Measurements from ENCODE around the gene RNASE7. TPM values are rescaled to one million over a fixed set of nuclear protein-coding genes. Genes with fewer than 3 reads are reported as not detected.

Gene RNASE7
- total RNA-seq, 1 donor from 2014 or later, result not detected

DNA sequence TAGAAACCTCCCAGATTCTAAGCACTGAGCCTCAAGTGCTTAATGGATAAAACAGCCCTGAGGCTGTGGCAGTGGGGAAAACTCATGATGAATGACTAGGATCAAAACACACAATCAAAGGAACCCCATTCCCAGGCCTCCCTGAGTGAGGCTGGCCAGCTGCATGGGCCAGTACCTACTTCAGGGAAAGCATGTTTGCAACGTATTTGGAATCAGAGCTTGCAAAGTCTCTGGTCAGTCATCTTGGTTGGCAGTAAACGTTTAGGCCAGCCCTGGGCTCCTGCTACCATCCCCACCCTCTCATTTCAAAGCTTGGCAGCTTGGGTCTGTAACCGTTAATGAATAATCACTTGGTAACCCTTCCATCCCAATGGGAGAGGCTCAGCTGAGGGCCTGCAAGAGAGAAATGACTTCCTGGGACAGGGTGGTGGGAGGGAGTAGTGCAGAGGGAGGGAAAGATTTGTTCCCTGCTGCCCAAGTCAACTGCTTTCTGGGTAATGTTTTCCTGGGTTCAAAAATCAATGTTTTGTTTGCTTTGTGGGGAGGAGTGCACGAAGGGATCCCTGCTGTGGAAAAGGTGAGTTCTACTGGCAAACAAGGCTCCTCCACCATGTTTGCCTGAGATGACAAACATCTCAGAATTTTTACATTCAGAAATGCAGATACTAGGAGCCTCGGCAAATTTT is 13.4 kb downstream of the RNASE7 start:
- no peak overlapping the region for H3K27ac Mint-ChIP-seq (ENCODE audit: unreplicated experiment)
- no peaks in the 10 kb centered on the region for H3K27me3 Mint-ChIP-seq (ENCODE audit: unreplicated experiment)
- H3K9me3 Mint-ChIP-seq (ENCODE audit: unreplicated experiment), result no peaks in the 10 kb centered on the region
- no peak for DNase-seq
- TF ChIP-seq, protein P1, sequence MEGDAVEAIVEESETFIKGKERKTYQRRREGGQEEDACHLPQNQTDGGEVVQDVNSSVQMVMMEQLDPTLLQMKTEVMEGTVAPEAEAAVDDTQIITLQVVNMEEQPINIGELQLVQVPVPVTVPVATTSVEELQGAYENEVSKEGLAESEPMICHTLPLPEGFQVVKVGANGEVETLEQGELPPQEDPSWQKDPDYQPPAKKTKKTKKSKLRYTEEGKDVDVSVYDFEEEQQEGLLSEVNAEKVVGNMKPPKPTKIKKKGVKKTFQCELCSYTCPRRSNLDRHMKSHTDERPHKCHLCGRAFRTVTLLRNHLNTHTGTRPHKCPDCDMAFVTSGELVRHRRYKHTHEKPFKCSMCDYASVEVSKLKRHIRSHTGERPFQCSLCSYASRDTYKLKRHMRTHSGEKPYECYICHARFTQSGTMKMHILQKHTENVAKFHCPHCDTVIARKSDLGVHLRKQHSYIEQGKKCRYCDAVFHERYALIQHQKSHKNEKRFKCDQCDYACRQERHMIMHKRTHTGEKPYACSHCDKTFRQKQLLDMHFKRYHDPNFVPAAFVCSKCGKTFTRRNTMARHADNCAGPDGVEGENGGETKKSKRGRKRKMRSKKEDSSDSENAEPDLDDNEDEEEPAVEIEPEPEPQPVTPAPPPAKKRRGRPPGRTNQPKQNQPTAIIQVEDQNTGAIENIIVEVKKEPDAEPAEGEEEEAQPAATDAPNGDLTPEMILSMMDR (IDR thresholded peaks at IDR 0.05; ENCODE audit: partially characterized antibody, unreplicated experiment), result no peak
- H3K4me3 Mint-ChIP-seq (ENCODE audit: unreplicated experiment), result no peak overlapping the region
- H3K4me1 Mint-ChIP-seq (ENCODE audit: low read depth, unreplicated experiment), result no peaks in the 10 kb centered on the region
- no peaks in the 10 kb centered on the region for H3K36me3 Mint-ChIP-seq (ENCODE audit: unreplicated experiment)

DNA sequence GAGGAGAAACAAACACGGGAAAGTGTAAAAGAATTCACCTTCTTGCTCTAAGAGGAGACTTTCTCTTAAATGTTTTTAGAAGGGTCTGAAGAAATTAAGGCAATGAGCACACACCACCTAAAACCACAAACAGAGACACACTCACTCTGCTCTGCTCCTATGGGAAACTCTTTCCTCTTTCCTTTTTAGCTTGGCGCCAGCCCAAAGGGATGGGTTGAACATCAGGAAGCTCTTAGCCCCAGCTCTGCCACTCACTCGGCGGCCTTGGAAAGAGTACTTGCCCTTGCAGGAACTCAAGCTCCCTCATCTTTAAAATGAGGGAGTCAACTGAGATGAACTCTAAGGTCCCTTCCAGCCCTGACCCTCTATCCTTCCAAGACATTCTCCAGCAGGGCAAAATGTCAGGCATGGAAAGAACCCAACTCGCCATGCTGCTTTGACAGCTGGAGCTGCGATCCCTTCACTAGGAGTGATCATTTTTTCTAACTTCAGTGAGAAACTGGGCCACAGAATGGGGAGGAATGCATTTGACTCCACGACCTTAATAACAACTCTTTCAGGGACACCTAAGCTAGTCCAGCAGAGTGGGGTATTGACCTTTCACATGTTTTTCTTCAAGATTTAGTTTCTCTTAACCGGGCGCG is 14.5 kb downstream of the RNASE7 start:
- H3K9me3 Mint-ChIP-seq (ENCODE audit: unreplicated experiment), result no peaks in the 10 kb centered on the region
- TF ChIP-seq, protein P1 (IDR thresholded peaks at IDR 0.05; ENCODE audit: partially characterized antibody, unreplicated experiment), result no peak
- H3K4me3 Mint-ChIP-seq (ENCODE audit: unreplicated experiment), result no peak overlapping the region
- DNase-seq, result no peak
- H3K36me3 Mint-ChIP-seq (ENCODE audit: unreplicated experiment), result no peaks in the 10 kb centered on the region
- H3K27me3 Mint-ChIP-seq (ENCODE audit: unreplicated experiment), result no peaks in the 10 kb centered on the region
- no peaks in the 10 kb centered on the region for H3K4me1 Mint-ChIP-seq (ENCODE audit: low read depth, unreplicated experiment)
- H3K27ac Mint-ChIP-seq (ENCODE audit: unreplicated experiment), result no peak overlapping the region

DNA sequence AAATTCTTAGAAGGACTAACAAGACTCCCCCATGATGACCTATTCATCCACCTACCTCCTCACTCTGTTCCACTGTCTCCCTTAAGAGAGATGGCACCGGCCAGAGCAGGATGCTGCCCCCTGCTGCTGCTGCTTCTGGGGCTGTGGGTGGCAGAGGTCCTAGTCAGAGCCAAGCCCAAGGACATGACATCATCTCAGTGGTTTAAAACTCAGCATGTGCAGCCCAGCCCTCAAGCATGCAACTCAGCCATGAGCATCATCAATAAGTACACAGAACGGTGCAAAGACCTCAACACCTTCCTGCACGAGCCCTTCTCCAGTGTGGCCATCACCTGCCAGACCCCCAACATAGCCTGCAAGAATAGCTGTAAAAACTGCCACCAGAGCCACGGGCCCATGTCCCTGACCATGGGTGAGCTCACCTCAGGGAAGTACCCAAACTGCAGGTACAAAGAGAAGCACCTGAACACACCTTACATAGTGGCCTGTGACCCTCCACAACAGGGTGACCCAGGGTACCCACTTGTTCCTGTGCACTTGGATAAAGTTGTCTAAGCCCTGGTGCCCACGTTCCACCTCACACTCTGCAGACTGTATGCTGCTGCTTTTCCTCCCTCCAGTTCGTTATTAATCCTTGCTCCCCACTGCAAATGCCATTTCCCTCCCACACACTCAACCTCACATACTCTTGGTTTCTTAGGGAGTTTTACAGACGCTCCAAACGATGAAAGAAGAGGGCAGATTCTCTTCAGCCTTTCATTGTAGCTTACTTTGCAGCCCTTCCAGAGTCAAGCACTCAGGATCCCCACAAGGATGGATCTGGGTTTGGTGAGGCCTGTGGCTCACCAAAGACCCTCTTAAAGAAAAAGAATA is 15.9 kb downstream of the RNASE7 start, which contains the start of gene RNASE8:
RNASE8 (plus strand) TSS at position 20 of the 873 bp plus-strand sequence; CDS start at position 91, 71 bp downstream.
- H3K27me3 Mint-ChIP-seq (ENCODE audit: unreplicated experiment), result no peaks in the 10 kb centered on the region
- no peaks in the 10 kb centered on the region for H3K4me1 Mint-ChIP-seq (ENCODE audit: low read depth, unreplicated experiment)
- no peaks in the 10 kb centered on the region for H3K36me3 Mint-ChIP-seq (ENCODE audit: unreplicated experiment)
- H3K4me3 Mint-ChIP-seq (ENCODE audit: unreplicated experiment), result no peak within 1 kb of the TSS
- TF ChIP-seq, protein P1 (IDR thresholded peaks at IDR 0.05; ENCODE audit: partially characterized antibody, unreplicated experiment), result no peak
- no peak for DNase-seq
- H3K27ac Mint-ChIP-seq (ENCODE audit: unreplicated experiment), result no peak within 1 kb of the TSS
- no peaks in the 10 kb centered on the region for H3K9me3 Mint-ChIP-seq (ENCODE audit: unreplicated experiment)

DNA sequence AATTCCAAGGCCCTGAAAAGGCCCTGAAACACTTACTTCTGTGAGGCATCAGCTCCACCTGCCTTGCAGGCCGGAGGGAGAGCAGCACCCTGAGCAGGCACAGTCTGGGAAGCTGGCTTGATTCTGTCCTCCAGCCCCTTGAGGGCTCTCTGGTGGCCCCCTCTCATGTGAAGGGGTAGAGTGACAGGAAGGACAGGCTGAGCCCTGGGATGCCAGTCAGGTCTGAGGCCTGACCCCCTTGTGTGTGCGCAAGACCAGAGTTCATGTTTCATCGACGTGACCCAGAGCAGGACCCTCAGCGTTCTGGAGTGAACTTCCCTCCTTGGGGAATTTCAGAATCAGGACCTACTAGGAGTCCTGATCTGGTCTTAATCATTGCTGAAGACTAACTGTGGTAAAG is 16.7 kb downstream of the RNASE7 start:
- no peak for DNase-seq
- Mint-ChIP-seq H3K4me1 (ENCODE audit: low read depth, unreplicated experiment) (no peaks in the 10 kb centered on the region), H3K36me3 (ENCODE audit: unreplicated experiment) (no peaks in the 10 kb centered on the region), H3K4me3 (ENCODE audit: unreplicated experiment) (no peak overlapping the region), H3K9me3 (ENCODE audit: unreplicated experiment) (no peaks in the 10 kb centered on the region), H3K27me3 (ENCODE audit: unreplicated experiment) (no peaks in the 10 kb centered on the region), H3K27ac (ENCODE audit: unreplicated experiment) (no peak overlapping the region)
- TF ChIP-seq, protein P1 (IDR thresholded peaks at IDR 0.05; ENCODE audit: partially characterized antibody, unreplicated experiment), result no peak

Data from glutamatergic neuron (in vitro differentiated cells).